ENCODE results near the gene FBXO36. TPM values are rescaled to one million over a fixed set of nuclear protein-coding genes. Genes with fewer than 3 reads are reported as not detected.

FBXO36 gene
- total and polyA plus RNA-seq, 2 experiments from 2014 or later = 5.8 to 7.6 TPM

DNA sequence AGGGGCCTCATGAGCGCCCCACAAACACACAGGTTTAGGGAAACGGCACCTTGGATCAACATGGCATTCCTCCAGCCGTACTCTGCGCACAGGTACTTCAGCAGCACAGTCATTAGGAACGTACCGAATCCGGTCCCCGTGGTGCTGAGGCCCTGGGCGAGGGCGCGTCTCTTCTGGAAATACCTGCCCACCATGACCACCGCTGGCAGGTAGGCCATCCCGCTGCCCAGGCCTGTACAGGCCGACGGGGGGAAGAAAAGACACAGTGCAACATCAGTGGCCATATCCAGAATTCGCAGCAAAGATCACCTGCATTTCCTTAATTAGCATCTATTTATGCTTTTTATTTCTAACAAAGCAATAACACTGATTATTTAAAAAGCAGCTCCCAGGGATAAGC, 124.2 kb downstream of the FBXO36 start:
- Mint-ChIP-seq H3K27me3 (ENCODE audit: insufficient read depth, low read depth, poor library complexity) (peaks cover 4% of the 10 kb centered on the region), H3K36me3 (ENCODE audit: low read depth) (no peaks in the 10 kb centered on the region), H3K4me1 (0 out of 3 replicates have a peak, but pooled peaks cover 2% of the 10 kb centered on the region), H3K4me3 (no peak overlapping the region), H3K27ac (no peak overlapping the region), H3K9me3 (no peaks in the 10 kb centered on the region)
- no peaks in the 10 kb centered on the region for H3K9me2 ChIP-seq (ENCODE audit: insufficient read depth)
- H4K20me1 ChIP-seq (replicated peaks; ENCODE audit: insufficient read depth) = no peaks in the 10 kb centered on the region; the same call in 1 of the 2 replicates
- H3K4me3 ChIP-seq = no peak overlapping the region
- ATAC-seq (no peak), DNase-seq (ENCODE audit: low spot score) (no peak)
- H3F3A ChIP-seq (replicated peaks; ENCODE audit: low read depth) = no peaks in the 10 kb centered on the region
- H3K27me3 ChIP-seq (ENCODE audit: insufficient read depth) = no peaks in the 10 kb centered on the region
- TF ChIP-seq ZNF331 (CRISPR knock-in tag; IDR thresholded peaks at IDR 0.05; ENCODE audit: low read depth) (no peak), EZH2 (IDR thresholded peaks at IDR 0.05; ENCODE audit: low read depth, unreplicated experiment) (no peak), NANOG (IDR thresholded peaks at IDR 0.05; ENCODE audit: borderline replicate concordance) (no peak), JUNB (IDR thresholded peaks at IDR 0.05; ENCODE audit: unreplicated experiment) (no peak), CREB1 (CRISPR knock-in tag; IDR thresholded peaks at IDR 0.05; ENCODE audit: low read depth) (no peak), POLR2AphosphoS5 (IDR thresholded peaks at IDR 0.05; ENCODE audit: low read depth) (no peak), EZH2phosphoT487 (IDR thresholded peaks at IDR 0.05; ENCODE audit: unreplicated experiment) (no peak), ZNF114 (CRISPR knock-in tag; IDR thresholded peaks at IDR 0.05) (no peak), STAT1 (IDR thresholded peaks at IDR 0.05; ENCODE audit: unreplicated experiment) (no peak)
- TF ChIP-seq, protein P1, sequence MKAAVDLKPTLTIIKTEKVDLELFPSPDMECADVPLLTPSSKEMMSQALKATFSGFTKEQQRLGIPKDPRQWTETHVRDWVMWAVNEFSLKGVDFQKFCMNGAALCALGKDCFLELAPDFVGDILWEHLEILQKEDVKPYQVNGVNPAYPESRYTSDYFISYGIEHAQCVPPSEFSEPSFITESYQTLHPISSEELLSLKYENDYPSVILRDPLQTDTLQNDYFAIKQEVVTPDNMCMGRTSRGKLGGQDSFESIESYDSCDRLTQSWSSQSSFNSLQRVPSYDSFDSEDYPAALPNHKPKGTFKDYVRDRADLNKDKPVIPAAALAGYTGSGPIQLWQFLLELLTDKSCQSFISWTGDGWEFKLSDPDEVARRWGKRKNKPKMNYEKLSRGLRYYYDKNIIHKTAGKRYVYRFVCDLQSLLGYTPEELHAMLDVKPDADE (IDR thresholded peaks at IDR 0.05) = no peak
- TF ChIP-seq, protein P2, sequence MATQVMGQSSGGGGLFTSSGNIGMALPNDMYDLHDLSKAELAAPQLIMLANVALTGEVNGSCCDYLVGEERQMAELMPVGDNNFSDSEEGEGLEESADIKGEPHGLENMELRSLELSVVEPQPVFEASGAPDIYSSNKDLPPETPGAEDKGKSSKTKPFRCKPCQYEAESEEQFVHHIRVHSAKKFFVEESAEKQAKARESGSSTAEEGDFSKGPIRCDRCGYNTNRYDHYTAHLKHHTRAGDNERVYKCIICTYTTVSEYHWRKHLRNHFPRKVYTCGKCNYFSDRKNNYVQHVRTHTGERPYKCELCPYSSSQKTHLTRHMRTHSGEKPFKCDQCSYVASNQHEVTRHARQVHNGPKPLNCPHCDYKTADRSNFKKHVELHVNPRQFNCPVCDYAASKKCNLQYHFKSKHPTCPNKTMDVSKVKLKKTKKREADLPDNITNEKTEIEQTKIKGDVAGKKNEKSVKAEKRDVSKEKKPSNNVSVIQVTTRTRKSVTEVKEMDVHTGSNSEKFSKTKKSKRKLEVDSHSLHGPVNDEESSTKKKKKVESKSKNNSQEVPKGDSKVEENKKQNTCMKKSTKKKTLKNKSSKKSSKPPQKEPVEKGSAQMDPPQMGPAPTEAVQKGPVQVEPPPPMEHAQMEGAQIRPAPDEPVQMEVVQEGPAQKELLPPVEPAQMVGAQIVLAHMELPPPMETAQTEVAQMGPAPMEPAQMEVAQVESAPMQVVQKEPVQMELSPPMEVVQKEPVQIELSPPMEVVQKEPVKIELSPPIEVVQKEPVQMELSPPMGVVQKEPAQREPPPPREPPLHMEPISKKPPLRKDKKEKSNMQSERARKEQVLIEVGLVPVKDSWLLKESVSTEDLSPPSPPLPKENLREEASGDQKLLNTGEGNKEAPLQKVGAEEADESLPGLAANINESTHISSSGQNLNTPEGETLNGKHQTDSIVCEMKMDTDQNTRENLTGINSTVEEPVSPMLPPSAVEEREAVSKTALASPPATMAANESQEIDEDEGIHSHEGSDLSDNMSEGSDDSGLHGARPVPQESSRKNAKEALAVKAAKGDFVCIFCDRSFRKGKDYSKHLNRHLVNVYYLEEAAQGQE (IDR thresholded peaks at IDR 0.05; ENCODE audit: unreplicated experiment) = no peak
- TF ChIP-seq, protein P3, sequence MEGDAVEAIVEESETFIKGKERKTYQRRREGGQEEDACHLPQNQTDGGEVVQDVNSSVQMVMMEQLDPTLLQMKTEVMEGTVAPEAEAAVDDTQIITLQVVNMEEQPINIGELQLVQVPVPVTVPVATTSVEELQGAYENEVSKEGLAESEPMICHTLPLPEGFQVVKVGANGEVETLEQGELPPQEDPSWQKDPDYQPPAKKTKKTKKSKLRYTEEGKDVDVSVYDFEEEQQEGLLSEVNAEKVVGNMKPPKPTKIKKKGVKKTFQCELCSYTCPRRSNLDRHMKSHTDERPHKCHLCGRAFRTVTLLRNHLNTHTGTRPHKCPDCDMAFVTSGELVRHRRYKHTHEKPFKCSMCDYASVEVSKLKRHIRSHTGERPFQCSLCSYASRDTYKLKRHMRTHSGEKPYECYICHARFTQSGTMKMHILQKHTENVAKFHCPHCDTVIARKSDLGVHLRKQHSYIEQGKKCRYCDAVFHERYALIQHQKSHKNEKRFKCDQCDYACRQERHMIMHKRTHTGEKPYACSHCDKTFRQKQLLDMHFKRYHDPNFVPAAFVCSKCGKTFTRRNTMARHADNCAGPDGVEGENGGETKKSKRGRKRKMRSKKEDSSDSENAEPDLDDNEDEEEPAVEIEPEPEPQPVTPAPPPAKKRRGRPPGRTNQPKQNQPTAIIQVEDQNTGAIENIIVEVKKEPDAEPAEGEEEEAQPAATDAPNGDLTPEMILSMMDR (conservative IDR thresholded peaks at IDR 0.05; ENCODE audit: low read depth in 2 of 2) = no peak
- TF ChIP-seq, protein P4, sequence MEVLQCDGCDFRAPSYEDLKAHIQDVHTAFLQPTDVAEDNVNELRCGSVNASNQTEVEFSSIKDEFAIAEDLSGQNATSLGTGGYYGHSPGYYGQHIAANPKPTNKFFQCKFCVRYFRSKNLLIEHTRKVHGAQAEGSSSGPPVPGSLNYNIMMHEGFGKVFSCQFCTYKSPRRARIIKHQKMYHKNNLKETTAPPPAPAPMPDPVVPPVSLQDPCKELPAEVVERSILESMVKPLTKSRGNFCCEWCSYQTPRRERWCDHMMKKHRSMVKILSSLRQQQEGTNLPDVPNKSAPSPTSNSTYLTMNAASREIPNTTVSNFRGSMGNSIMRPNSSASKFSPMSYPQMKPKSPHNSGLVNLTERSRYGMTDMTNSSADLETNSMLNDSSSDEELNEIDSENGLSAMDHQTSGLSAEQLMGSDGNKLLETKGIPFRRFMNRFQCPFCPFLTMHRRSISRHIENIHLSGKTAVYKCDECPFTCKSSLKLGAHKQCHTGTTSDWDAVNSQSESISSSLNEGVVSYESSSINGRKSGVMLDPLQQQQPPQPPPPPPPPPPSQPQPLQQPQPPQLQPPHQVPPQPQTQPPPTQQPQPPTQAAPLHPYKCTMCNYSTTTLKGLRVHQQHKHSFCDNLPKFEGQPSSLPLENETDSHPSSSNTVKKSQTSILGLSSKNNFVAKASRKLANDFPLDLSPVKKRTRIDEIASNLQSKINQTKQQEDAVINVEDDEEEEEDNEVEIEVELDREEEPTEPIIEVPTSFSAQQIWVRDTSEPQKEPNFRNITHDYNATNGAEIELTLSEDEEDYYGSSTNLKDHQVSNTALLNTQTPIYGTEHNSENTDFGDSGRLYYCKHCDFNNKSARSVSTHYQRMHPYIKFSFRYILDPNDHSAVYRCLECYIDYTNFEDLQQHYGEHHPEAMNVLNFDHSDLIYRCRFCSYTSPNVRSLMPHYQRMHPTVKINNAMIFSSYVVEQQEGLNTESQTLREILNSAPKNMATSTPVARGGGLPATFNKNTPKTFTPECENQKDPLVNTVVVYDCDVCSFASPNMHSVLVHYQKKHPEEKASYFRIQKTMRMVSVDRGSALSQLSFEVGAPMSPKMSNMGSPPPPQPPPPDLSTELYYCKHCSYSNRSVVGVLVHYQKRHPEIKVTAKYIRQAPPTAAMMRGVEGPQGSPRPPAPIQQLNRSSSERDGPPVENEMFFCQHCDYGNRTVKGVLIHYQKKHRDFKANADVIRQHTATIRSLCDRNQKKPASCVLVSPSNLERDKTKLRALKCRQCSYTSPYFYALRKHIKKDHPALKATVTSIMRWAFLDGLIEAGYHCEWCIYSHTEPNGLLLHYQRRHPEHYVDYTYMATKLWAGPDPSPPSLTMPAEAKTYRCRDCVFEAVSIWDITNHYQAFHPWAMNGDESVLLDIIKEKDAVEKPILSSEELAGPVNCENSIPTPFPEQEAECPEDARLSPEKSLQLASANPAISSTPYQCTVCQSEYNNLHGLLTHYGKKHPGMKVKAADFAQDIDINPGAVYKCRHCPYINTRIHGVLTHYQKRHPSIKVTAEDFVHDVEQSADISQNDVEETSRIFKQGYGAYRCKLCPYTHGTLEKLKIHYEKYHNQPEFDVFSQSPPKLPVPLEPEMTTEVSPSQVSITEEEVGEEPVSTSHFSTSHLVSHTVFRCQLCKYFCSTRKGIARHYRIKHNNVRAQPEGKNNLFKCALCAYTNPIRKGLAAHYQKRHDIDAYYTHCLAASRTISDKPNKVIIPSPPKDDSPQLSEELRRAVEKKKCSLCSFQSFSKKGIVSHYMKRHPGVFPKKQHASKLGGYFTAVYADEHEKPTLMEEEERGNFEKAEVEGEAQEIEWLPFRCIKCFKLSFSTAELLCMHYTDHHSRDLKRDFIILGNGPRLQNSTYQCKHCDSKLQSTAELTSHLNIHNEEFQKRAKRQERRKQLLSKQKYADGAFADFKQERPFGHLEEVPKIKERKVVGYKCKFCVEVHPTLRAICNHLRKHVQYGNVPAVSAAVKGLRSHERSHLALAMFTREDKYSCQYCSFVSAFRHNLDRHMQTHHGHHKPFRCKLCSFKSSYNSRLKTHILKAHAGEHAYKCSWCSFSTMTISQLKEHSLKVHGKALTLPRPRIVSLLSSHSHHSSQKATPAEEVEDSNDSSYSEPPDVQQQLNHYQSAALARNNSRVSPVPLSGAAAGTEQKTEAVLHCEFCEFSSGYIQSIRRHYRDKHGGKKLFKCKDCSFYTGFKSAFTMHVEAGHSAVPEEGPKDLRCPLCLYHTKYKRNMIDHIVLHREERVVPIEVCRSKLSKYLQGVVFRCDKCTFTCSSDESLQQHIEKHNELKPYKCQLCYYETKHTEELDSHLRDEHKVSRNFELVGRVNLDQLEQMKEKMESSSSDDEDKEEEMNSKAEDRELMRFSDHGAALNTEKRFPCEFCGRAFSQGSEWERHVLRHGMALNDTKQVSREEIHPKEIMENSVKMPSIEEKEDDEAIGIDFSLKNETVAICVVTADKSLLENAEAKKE (CRISPR knock-in tag; IDR thresholded peaks at IDR 0.05) = no peak
- H3K4me1 ChIP-seq (ENCODE audit: insufficient read depth) = no peaks in the 10 kb centered on the region
- no peak overlapping the region for H2AFZ ChIP-seq
- H3K27ac ChIP-seq (ENCODE audit: low read depth) = no peak overlapping the region
- H3K36me3 ChIP-seq (ENCODE audit: insufficient read depth) = no peaks in the 10 kb centered on the region
- no peaks in the 10 kb centered on the region for H3K79me2 ChIP-seq (replicated peaks; ENCODE audit: insufficient read depth)
- no peak overlapping the region for H3K4me2 ChIP-seq
